ENCODE measurements around the gene PLXNA2.

- TF ChIP-seq PATZ1 (CRISPR knock-in tag; IDR thresholded peaks at IDR 0.05; ENCODE audit: borderline replicate concordance) (no peak), ZFP3 (CRISPR knock-in tag; IDR thresholded peaks at IDR 0.05) (no peak)
Observed at GRCh38 chr1:208042868-208043267, 201.3 kb downstream of the PLXNA2 start.
